Ovary (tissue), 9 donors: ENCODE results near the gene TOP1. TPM values are rescaled to one million over a fixed set of nuclear protein-coding genes. Genes with fewer than 3 reads are reported as not detected.
"Not testable (repeated sequence)": the region's sequence is repeated elsewhere in the genome, so short reads cannot be mapped to it uniquely, and the experiment has no call there.

Source experiments
- DNase-seq, 5 donors: peaks; one replicate each; pipeline ENCODE4 v3.0.0-alpha.2; 2019 to 2020
- H3K27ac ChIP-seq, 2 donors: fragments of 200-600 bp; one replicate each; pipeline versions ENCODE4 v1.5.1 to v1.8.0; 2019 to 2022
- H3K27me3 ChIP-seq: fragments of 200-600 bp; one replicate; pipeline ENCODE4 v1.8.0; 2022
- H3K36me3 ChIP-seq: fragments of 200-600 bp; sonication (generic); one replicate; pipeline ENCODE4 v1.5.1; 2019
- H3K4me1 ChIP-seq: one replicate; pipeline ENCODE4 v1.8.1; 2013; ENCODE audit warnings: mild to moderate bottlenecking, moderate library complexity; ENCODE audit not compliant: insufficient read depth
- H3K4me3 ChIP-seq: fragments of 200-600 bp; sonication (generic); one replicate; pipeline ENCODE4 v1.5.1; 2017
- H3K9me3 ChIP-seq, 2 donors: fragments of 200-600 bp in 1 of 2; sonication (generic) in 1 of 2; one replicate each; pipeline versions ENCODE4 v1.5.1 to v1.8.1; 2013 to 2019; ENCODE audit warnings: mild to moderate bottlenecking in 1 of 2, moderate library complexity in 1 of 2
- EP300 ChIP-seq: sonication (generic); formaldehyde crosslinking; IDR thresholded peaks from one replicate; pipeline ENCODE4 v1.6.1; 2017; ENCODE audit warnings: antibody characterized with exemption
- POLR2A ChIP-seq: fragments of 450-650 bp; IDR thresholded peaks from one replicate; pipeline ENCODE4 v1.6.1; 2017; ENCODE audit warnings: antibody characterized with exemption, mild to moderate bottlenecking, moderate library complexity
- WGBS, 3 donors: extraction: QIAGEN DNeasy Blood & Tissue Kit in 1 of 3; methylation state at CpG; one replicate each; pipeline versions ENCODE4 v1.1.5 to v1.1.7; 2013 to 2017; 5-methylcytosine and 5-hydroxymethylcytosine counted together
- intact Hi-C, 4 donors: fragments of 100-400 bp; cut with DNase I; formaldehyde crosslinking; loops; one replicate each; pipeline versions ENCODE4 v1.11.0 to v1.15.1; 2022 to 2023
- polyA plus RNA-seq, 2 donors: library from polyadenylated mRNA; stranded (reverse); fragments of 200-250 nt in 1 of 2; fragments of 350-450 nt in 1 of 2; fragmentation: Illumina TruSeq in 1 of 2; extraction: RNeasy Lipid Tissue Mini Kit (QIAGEN cat#74804) in 1 of 2; gene quantifications; one replicate each; pipeline ENCODE4 v1.2.3, GENCODE V29; 2013 to 2014
- total RNA-seq, 7 donors: library from RNA; depleted of rRNA in 2 of 7; stranded (reverse); fragments of >200 nt in 2 of 7; fragmentation: NEBNext Ultra II Directional in 3 of 7; extraction: Animal tissue kit (Norgen Biotek cat#: 25700) in 3 of 7; gene quantifications; one replicate each; pipeline versions ENCODE4 v1.1.0 to v1.2.4, GENCODE V29; 2016 to 2023
- TF ChIP-seq, protein P1 (sequence below), 3 donors: fragments of 450-650 bp in 2 of 3; fragments of 200-600 bp in 1 of 3; IDR thresholded peaks; one replicate each; pipeline versions ENCODE4 v1.5.1 to v1.8.0; 2016 to 2022; ENCODE audit warnings: antibody characterized with exemption in 3 of 3, mild to moderate bottlenecking in 1 of 3
- donor health status: DM: no; HTN: no; CAD: no; lungs with moderate emphysema.
- donor health status: DM: no; HTN: no; CAD: no.
- donor health status: Bipolar disorder and iron deficiency.
- donor health status: DM: yes; HTN: yes; CAD: no.
- donor health status: DM: no; HTN: no; CAD: no.
- donor health status: DM: yes; HTN: yes; CAD: no.

TOP1 gene
- total and polyA plus RNA-seq, 9 donors: 20.9 to 48.4 (median 35.6) TPM

- intact Hi-C loops: no loop called here
- TF ChIP-seq EP300 (no peak), POLR2A (no peak)
- TF ChIP-seq, protein P1, sequence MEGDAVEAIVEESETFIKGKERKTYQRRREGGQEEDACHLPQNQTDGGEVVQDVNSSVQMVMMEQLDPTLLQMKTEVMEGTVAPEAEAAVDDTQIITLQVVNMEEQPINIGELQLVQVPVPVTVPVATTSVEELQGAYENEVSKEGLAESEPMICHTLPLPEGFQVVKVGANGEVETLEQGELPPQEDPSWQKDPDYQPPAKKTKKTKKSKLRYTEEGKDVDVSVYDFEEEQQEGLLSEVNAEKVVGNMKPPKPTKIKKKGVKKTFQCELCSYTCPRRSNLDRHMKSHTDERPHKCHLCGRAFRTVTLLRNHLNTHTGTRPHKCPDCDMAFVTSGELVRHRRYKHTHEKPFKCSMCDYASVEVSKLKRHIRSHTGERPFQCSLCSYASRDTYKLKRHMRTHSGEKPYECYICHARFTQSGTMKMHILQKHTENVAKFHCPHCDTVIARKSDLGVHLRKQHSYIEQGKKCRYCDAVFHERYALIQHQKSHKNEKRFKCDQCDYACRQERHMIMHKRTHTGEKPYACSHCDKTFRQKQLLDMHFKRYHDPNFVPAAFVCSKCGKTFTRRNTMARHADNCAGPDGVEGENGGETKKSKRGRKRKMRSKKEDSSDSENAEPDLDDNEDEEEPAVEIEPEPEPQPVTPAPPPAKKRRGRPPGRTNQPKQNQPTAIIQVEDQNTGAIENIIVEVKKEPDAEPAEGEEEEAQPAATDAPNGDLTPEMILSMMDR (IDR thresholded peaks at IDR 0.05): no peak
- 74 to 83% (median 77%) methylated on average over 6 of the region's 6 CpGs for WGBS, 3 donors
- H3K9me3 ChIP-seq: no peaks in the 10 kb centered on the region
- no peak overlapping the region for H3K27ac ChIP-seq
- no peaks in the 10 kb centered on the region for H3K36me3 ChIP-seq
- H3K4me1 ChIP-seq: peaks cover 2% of the 10 kb centered on the region
- DNase-seq: no peak
- H3K27me3 ChIP-seq: no peaks in the 10 kb centered on the region
- H3K4me3 ChIP-seq: no peak overlapping the region
These were observed 97.2 kb downstream of the TOP1 start for GRCh38 chr20:41125530-41126457.

GRCh38 chr20:41126719-41127118 is 98.1 kb downstream of the TOP1 start:
- no peaks in the 10 kb centered on the region for H3K9me3 ChIP-seq
- no peak overlapping the region for H3K4me3 ChIP-seq
- TF ChIP-seq, protein P1 (IDR thresholded peaks at IDR 0.05): no peak
- no peak for TF ChIP-seq POLR2A
- TF ChIP-seq EP300: no peak
- intact Hi-C loops: no loop called here
- 74 to 82% (median 78%) methylated on average over 3 of the region's 3 CpGs for WGBS, 3 donors
- peaks cover 2% of the 10 kb centered on the region for H3K4me1 ChIP-seq
- H3K27ac ChIP-seq: no peak overlapping the region
- DNase-seq: no peak
- no peaks in the 10 kb centered on the region for H3K27me3 ChIP-seq
- no peaks in the 10 kb centered on the region for H3K36me3 ChIP-seq

- H3K27me3 ChIP-seq, H3K9me3 ChIP-seq, intact Hi-C loops, H3K36me3 ChIP-seq, H3K4me3 ChIP-seq, H3K4me1 ChIP-seq, H3K27ac ChIP-seq, DNase-seq: not testable (repeated sequence)
- WGBS, 3 donors: 67% methylated on average over 1 of the region's 3 CpGs; no CpG with 5 or more reads in 2 of the 3 donors
These were observed 99.7 kb downstream of the TOP1 start for GRCh38 chr20:41128317-41128716.

- 66 to 73% (median 67%) methylated on average over 5 of the region's 5 CpGs for WGBS, 3 donors
- DNase-seq: no peak
- no peak overlapping the region for H3K27ac ChIP-seq
- no peaks in the 10 kb centered on the region for H3K27me3 ChIP-seq
- H3K36me3 ChIP-seq: no peaks in the 10 kb centered on the region
- TF ChIP-seq EP300: no peak
- no peaks in the 10 kb centered on the region for H3K9me3 ChIP-seq
- H3K4me3 ChIP-seq: no peak overlapping the region
- H3K4me1 ChIP-seq: peaks cover 3% of the 10 kb centered on the region
- intact Hi-C loops: no loop called here
These were observed 103.2 kb downstream of the TOP1 start for GRCh38 chr20:41131594-41132387.

- H3K4me3 ChIP-seq, H3K27ac ChIP-seq, H3K36me3 ChIP-seq, DNase-seq, H3K4me1 ChIP-seq, H3K27me3 ChIP-seq, H3K9me3 ChIP-seq, intact Hi-C loops: not testable (repeated sequence)
- 74 to 81% (median 75%) methylated on average over 9 of the region's 9 CpGs for WGBS, 3 donors
These were observed 103.8 kb downstream of the TOP1 start for GRCh38 chr20:41132388-41132775.
